ENCODE data around the gene PDP2. TPM values are rescaled to one million over a fixed set of nuclear protein-coding genes. Genes with fewer than 3 reads are reported as not detected.

The PDP2 gene
- total and polyA plus RNA-seq, 4 donors, result 11.4 to 14.4 (median 13.0) TPM

DNA sequence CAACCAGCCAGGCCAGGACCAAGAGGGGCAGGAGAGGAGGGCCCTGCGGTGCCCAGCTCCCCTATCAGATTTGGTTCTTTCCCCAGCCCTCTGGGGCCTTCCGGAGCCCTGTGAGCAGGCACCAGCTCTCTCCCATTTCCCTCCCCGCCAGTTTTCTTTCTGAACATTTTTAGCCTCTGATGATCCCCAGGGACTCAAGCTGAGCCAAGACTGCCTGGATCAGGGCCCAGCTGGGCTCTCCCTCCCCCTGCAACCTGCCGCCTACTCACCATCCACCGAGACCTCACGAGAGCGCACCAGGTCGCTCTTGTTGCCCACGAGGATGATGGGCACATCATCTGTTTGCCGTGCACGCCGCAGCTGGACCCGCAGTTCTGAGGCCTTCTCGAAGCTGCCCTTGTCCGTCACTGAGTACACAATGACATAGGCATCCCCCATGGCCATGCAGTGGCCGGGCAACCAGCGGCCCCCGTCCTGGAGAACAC, 43.0 kb downstream of the PDP2 start:
- 78% methylated on average over 18 of the region's 18 CpGs for WGBS (ENCODE audit: insufficient coverage)
- Histone ChIP-seq H3K4me1 (ENCODE audit: control insufficient read depth, insufficient read depth, low read length) (peaks cover 44% of the 10 kb centered on the region), H3K36me3 (ENCODE audit: control insufficient read depth, insufficient read depth, low read length) (peaks cover 10% of the 10 kb centered on the region), H3K27me3 (ENCODE audit: control insufficient read depth, insufficient read depth, low read length) (peaks cover 50% of the 10 kb centered on the region), H3K9me3 (ENCODE audit: control insufficient read depth, insufficient read depth, low read length) (no peaks in the 10 kb centered on the region), H3K4me3 (ENCODE audit: low read depth, low read length) (no peak overlapping the region), H3K27ac (ENCODE audit: low read depth, low read length) (no peak overlapping the region)
- DNase-seq (ENCODE audit: low read depth in 4 of 6, low spot score in 6 of 6), result peak in 2 of 6 donors; percentile 12 to 15

DNA sequence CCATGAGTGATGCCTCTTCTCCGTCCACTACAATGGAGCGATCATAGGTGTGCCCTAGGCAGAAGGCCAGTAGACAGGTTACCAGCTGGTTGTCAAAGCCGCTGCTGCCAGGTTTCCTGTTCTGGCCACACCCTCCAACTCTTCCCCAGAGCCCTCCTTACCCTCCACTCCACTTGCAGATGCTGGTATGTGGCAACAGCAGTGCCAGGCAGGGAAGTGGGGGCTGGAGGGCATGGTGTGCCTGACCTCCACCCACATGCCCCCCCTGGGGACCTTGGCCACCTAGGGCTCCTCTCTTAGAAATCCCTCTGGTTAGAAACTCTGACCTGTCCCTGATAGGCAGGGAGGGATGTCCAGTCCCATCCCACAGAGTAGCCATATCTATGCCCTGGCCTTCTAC, 43.6 kb downstream of the PDP2 start:
- H3K4me1 ChIP-seq (ENCODE audit: control insufficient read depth, insufficient read depth, low read length), result peaks cover 44% of the 10 kb centered on the region
- peaks cover 50% of the 10 kb centered on the region for H3K27me3 ChIP-seq (ENCODE audit: control insufficient read depth, insufficient read depth, low read length)
- no peaks in the 10 kb centered on the region for H3K9me3 ChIP-seq (ENCODE audit: control insufficient read depth, insufficient read depth, low read length)
- H3K36me3 ChIP-seq (ENCODE audit: control insufficient read depth, insufficient read depth, low read length), result peaks cover 13% of the 10 kb centered on the region
- H3K4me3 ChIP-seq (ENCODE audit: low read depth, low read length), result no peak overlapping the region
- no peak for DNase-seq (ENCODE audit: low read depth in 4 of 6, low spot score in 6 of 6)
- no peak overlapping the region for H3K27ac ChIP-seq (ENCODE audit: low read depth, low read length)
- WGBS (ENCODE audit: insufficient coverage), result 100% methylated on average over 1 of the region's 3 CpGs

DNA sequence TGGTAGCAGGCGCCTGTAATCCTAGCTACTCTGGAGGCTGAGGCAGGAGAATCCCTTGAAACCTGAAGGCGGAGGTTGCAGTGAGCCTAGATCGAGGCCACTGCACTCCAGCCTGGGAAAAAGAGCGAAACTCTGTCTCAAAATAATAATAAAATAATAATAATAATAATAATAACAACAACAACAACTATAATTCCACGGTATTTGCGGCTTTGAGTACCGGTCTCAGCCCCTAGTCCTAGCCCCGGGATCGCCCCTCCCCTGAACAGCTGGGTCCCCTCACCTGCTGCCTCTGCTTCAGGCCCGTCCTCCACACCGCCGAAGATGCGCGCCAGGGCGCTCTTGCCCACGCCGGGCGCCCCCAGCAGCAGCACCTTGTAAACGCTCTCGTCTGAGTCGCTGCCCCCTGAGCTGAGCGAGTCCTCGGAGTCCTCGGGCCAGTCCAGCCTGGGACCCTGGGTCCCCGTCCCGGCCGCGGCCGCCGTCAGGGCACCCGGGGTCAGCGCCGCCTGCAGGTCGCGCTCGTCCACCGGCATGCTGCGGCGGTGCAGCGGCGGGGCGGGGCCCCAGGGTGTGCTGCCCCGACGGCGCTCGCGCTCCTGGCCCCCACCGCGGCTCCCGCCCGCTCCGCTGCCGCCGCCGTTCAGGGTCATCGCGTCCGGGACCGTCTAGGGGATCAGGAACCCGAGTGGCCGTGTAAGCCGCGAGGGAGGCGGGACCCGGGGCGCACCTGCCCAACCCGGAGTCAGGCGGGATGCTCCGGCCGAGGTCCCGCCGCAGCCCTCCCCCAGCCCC, 44.4 kb downstream of the PDP2 start:
- H3K27me3 ChIP-seq (ENCODE audit: control insufficient read depth, insufficient read depth, low read length), result peaks cover 49% of the 10 kb centered on the region
- 4% methylated on average over 69 of the region's 72 CpGs for WGBS (ENCODE audit: insufficient coverage)
- H3K4me1 ChIP-seq (ENCODE audit: control insufficient read depth, insufficient read depth, low read length), result peaks cover 44% of the 10 kb centered on the region
- H3K27ac ChIP-seq (ENCODE audit: low read depth, low read length), result no peak overlapping the region
- H3K4me3 ChIP-seq (ENCODE audit: low read depth, low read length), result no peak overlapping the region
- peaks cover 13% of the 10 kb centered on the region for H3K36me3 ChIP-seq (ENCODE audit: control insufficient read depth, insufficient read depth, low read length)
- H3K9me3 ChIP-seq (ENCODE audit: control insufficient read depth, insufficient read depth, low read length), result no peaks in the 10 kb centered on the region
- DNase-seq (ENCODE audit: low read depth in 4 of 6, low spot score in 6 of 6), result no peak

DNA sequence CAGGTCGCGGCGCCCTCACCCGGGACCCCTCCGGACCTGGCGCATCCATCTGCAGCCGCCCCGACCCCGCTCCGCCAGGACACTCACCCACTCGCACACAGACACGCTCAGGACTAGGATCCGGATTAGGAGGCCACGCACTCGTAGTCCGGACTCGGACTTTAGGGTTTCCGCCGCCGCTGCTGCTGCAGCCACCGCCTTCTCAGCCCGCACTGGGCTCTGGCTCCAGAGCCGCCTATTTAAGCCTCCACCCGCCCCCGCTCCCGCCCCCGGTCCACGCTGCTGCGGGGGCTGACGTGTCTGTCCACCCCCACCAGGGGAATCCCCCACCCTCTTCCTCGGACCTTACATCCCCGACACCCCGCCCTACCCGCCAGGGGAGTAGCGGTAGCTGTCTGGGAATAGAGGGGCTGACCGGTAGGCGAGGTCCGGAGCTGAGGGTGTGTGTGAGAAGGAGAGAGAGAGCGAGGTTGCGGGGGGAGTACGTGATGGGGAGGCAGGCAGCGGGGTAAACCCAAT, 45.1 kb downstream of the PDP2 start, which contains the start of gene RRAD:
Gene RRAD (minus strand): TSS at position 214 of the 519 bp plus-strand sequence. CDS start 356 bp downstream, outside the sequence.
- Histone ChIP-seq H3K4me1 (ENCODE audit: control insufficient read depth, insufficient read depth, low read length) (peaks cover 39% of the 10 kb centered on the region), H3K27ac (ENCODE audit: low read depth, low read length) (no peak within 1 kb of the TSS), H3K9me3 (ENCODE audit: control insufficient read depth, insufficient read depth, low read length) (no peaks in the 10 kb centered on the region), H3K36me3 (ENCODE audit: control insufficient read depth, insufficient read depth, low read length) (peaks cover 13% of the 10 kb centered on the region), H3K4me3 (ENCODE audit: low read depth, low read length) (no peak within 1 kb of the TSS), H3K27me3 (ENCODE audit: control insufficient read depth, insufficient read depth, low read length) (peaks cover 45% of the 10 kb centered on the region)
- peak in 1 of 6 donors; percentile 45 for DNase-seq (ENCODE audit: low read depth in 4 of 6, low spot score in 6 of 6)
- 3% methylated on average over 31 of the region's 42 CpGs for WGBS (ENCODE audit: insufficient coverage)

DNA sequence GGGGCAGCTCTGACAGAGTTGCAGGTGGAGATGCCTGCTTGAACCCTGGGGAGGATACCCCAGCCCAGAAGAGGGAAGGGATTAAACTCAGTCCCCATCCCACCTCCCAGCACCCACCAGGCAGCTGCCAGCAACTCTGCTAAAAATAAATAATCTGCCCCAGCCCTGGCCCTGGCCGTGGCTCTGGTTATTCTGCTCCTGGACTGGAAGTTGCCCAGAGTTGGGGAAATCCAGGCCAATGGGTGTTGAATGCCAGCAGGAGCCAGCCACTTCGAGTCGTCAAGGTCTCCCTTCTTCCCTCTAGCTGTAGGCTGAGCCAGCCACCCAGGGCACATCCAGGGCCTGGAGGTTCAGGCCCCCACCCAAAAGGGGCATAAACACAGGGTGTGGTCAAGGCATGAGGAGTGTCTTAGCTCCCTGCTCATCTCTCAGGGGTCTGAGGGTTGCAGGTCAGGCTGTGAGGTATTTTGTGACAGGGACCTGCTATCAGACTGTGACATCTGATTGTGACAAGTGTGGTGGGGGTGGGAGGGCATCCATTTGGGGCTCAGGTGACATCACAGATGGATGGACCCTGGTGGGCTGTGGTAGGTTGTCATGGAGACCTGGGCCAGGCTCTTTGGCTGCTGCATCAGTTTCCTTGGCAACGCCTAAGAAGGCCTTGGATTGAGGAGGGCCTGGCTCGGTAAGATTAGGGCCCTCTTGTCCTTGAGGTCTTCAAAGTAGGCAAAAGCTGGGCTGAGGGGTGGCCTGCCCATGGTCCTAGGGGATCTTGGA, 46.0 kb downstream of the PDP2 start:
- Histone ChIP-seq H3K4me1 (ENCODE audit: control insufficient read depth, insufficient read depth, low read length) (peaks cover 39% of the 10 kb centered on the region), H3K27me3 (ENCODE audit: control insufficient read depth, insufficient read depth, low read length) (peaks cover 42% of the 10 kb centered on the region), H3K4me3 (ENCODE audit: low read depth, low read length) (no peak overlapping the region), H3K27ac (ENCODE audit: low read depth, low read length) (no peak overlapping the region), H3K9me3 (ENCODE audit: control insufficient read depth, insufficient read depth, low read length) (no peaks in the 10 kb centered on the region), H3K36me3 (ENCODE audit: control insufficient read depth, insufficient read depth, low read length) (peaks cover 16% of the 10 kb centered on the region)
- peak in 3 of 6 donors; percentile 43 to 83 (median 71) for DNase-seq (ENCODE audit: low read depth in 4 of 6, low spot score in 6 of 6)
- 48% methylated on average over 5 of the region's 5 CpGs for WGBS (ENCODE audit: insufficient coverage)

DNA sequence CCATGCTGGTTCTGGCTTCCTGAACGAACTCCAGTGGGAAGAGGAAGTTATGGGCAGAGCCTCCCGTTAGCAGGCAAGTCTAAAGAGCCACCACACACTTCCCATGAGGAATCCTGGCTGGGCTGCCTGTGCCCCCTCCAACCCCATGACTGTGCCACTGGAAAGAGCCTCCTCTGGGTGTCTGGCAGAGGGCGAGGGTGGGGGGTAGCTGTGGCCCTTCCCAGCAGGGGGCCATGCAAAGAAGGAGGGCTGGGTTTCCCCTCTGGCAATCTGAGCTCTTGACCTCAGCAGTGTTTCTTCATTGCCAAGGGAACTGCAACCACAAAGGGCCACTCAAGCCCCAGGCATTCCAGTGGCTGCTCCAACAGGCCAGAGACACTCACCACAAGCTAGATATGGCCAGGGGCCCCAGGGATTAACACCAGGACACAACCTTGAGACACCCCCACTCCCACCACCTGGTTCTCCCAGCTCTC, 46.7 kb downstream of the PDP2 start:
- H3K4me1 ChIP-seq (ENCODE audit: control insufficient read depth, insufficient read depth, low read length), result peaks cover 39% of the 10 kb centered on the region
- peak in 1 of 6 donors; percentile 27 for DNase-seq (ENCODE audit: low read depth in 4 of 6, low spot score in 6 of 6)
- 60% methylated on average over 2 of the region's 3 CpGs for WGBS (ENCODE audit: insufficient coverage)
- no peak overlapping the region for H3K27ac ChIP-seq (ENCODE audit: low read depth, low read length)
- peaks cover 12% of the 10 kb centered on the region for H3K36me3 ChIP-seq (ENCODE audit: control insufficient read depth, insufficient read depth, low read length)
- peaks cover 36% of the 10 kb centered on the region for H3K27me3 ChIP-seq (ENCODE audit: control insufficient read depth, insufficient read depth, low read length)
- H3K4me3 ChIP-seq (ENCODE audit: low read depth, low read length), result no peak overlapping the region
- H3K9me3 ChIP-seq (ENCODE audit: control insufficient read depth, insufficient read depth, low read length), result no peaks in the 10 kb centered on the region

DNA sequence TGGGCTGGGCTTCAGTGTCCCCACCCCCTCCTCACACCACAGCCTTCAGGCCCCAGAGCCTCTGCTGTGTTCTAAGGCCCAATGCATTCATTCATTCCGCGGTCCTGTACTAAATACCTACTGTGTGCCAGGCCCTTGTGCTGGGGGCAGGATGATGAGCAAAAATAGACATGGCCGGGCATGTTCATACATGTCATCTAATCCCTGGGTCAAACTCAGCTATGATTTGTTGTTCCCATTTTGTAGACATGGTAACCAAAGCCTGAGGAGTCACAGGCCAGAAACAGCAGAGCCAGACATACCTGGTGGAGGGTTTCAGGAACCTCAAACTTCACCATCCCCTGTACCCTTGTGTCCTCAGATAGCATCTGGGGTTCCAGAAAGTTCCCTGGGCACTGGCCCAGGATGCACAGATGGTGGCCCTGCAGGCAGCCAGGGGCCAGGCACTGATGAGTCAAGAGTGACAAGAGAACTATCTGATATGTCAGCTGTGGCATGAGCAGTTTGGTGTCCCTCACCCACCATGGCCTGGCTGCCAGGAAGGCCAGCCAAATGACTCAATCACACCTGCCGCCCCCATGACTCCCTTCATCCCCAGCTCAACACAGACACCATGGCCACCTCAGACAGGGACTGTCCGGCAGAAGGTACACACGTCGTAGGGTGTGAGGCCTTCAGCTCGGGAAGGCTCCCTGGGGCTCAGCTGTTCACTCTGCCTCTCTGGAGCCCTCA, 47.8 kb downstream of the PDP2 start:
- Histone ChIP-seq H3K36me3 (ENCODE audit: control insufficient read depth, insufficient read depth, low read length) (peaks cover 21% of the 10 kb centered on the region), H3K4me1 (ENCODE audit: control insufficient read depth, insufficient read depth, low read length) (peaks cover 46% of the 10 kb centered on the region), H3K4me3 (ENCODE audit: low read depth, low read length) (no peak overlapping the region), H3K9me3 (ENCODE audit: control insufficient read depth, insufficient read depth, low read length) (no peaks in the 10 kb centered on the region), H3K27me3 (ENCODE audit: control insufficient read depth, insufficient read depth, low read length) (peaks cover 29% of the 10 kb centered on the region), H3K27ac (ENCODE audit: low read depth, low read length) (no peak overlapping the region)
- DNase-seq (ENCODE audit: low read depth in 4 of 6, low spot score in 6 of 6), result no peak
- 89% methylated on average over 6 of the region's 8 CpGs for WGBS (ENCODE audit: insufficient coverage)

DNA sequence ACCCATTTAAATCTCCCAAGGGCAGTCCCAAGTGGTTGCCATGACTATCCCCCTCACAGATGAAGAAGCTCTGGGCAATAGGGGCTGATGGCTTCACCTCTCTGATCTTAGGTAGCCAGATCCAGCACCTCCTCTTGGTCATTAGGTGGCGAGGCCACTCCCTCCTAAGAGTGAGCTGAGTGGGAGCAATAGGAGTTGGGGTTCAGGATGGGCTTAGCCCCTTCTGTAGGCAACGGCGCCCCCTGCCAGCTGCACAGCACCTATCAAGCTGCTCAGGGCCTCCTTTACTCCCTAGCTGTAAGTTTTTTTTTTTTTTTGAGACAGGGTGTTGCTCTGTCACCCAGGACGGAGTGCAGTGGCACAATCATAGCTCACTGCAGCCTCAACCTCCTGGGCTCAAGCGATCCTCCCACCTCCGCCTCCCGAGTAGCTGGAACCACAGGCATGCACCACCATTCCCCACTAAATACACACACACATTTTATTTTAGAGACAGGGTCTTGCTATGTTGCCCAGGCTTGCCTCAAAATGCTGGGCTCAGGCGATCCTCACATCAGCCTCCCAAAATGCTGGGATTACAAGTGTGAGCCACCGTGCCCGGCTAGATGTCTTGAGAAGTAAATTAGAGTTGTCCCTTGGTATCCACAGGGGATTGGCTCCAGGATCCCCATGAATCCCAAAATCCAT, 48.5 kb downstream of the PDP2 start:
- Histone ChIP-seq H3K27ac (ENCODE audit: low read depth, low read length) (no peak overlapping the region), H3K27me3 (ENCODE audit: control insufficient read depth, insufficient read depth, low read length) (peaks cover 23% of the 10 kb centered on the region), H3K4me1 (ENCODE audit: control insufficient read depth, insufficient read depth, low read length) (peaks cover 50% of the 10 kb centered on the region), H3K9me3 (ENCODE audit: control insufficient read depth, insufficient read depth, low read length) (no peaks in the 10 kb centered on the region), H3K4me3 (ENCODE audit: low read depth, low read length) (no peak overlapping the region), H3K36me3 (ENCODE audit: control insufficient read depth, insufficient read depth, low read length) (peaks cover 23% of the 10 kb centered on the region)
- DNase-seq (ENCODE audit: low read depth in 4 of 6, low spot score in 6 of 6), result no peak
- 68% methylated on average over 7 of the region's 10 CpGs for WGBS (ENCODE audit: insufficient coverage)

All from spinal cord (tissue), 10 donors.